ENCODE measurements around the gene ABHD2.
"Not testable (repeated sequence)": the region's sequence is repeated elsewhere in the genome, so short reads cannot be mapped to it uniquely, and the experiment has no call there.

The ABHD2 gene, protein sequence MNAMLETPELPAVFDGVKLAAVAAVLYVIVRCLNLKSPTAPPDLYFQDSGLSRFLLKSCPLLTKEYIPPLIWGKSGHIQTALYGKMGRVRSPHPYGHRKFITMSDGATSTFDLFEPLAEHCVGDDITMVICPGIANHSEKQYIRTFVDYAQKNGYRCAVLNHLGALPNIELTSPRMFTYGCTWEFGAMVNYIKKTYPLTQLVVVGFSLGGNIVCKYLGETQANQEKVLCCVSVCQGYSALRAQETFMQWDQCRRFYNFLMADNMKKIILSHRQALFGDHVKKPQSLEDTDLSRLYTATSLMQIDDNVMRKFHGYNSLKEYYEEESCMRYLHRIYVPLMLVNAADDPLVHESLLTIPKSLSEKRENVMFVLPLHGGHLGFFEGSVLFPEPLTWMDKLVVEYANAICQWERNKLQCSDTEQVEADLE

DNA sequence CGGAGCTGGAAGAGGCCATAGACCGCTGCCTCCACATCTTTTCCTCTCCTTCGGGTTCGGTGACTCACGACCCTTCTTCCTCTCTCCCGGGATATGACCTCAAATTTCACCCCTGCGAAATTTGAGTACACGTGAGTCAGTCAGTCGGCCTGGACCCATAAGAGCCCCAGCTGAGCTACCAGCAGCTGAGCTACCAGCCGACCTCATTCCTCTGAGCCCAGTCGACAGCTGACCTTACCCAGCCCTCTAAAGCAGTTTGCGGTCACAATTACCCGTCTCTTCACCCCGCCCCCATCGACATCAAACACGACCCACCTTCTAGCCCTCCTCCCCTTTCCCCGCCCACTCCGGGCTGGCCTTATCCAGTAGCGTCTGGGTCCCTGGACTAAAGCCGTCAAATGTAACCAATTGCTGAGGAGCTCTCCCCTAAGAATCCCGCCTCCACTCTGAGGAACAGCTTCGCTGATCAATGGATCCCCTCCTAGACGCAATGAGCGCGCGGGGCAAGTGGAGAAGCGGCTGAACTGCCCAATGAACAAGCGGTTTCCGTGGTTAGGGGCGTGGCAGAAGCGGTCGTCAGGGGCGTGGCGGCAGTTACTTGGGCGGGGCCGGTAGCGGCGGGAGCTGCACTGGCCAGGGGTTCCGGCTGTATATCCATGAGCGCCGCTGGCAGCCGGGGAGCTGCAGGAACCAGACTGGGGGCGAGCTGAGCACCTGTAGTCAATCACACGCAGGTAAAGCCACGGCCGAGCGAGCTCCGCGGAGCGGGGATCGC, at the start of gene ABHD2:
TSS of gene ABHD2 (plus strand) at position 627 of the 775 bp plus-strand sequence. CDS start 27,872 bp downstream, outside the sequence.
- TF ChIP-seq Cebpa-rat (IDR thresholded peaks at IDR 0.05) = no peak
- H3K27ac ChIP-seq = peak within 1 kb of the TSS; percentile 78 to 93 (median 87)

DNA sequence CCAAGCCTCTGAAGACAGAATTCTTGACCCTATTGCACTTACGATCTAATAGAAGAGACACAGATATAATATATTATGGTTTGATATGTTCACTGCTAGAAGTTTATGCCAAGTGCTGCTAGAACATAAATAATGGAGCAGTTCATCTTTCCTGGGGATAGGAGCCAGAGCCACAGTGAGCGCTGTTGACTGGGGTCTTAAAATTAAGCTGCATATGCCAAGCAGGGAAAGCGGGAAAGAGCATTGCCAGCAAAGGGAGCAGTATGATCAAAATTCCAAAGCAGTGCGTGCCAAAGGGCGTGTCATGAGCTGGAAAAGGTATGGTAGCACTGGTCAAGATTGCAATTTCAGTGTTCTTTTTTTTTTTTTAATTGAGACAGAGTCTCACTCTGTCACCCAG, 49.1 kb upstream of the ABHD2 start:
- H4K20me1 ChIP-seq = no peaks in the 10 kb centered on the region
- no peak overlapping the region for H3K9ac ChIP-seq
- H3K36me3 ChIP-seq = no peaks in the 10 kb centered on the region
- no peak overlapping the region for H3K27ac ChIP-seq
- TF ChIP-seq Cebpa-rat (IDR thresholded peaks at IDR 0.05) = no peak
- H3K4me3 ChIP-seq = no peak overlapping the region
- H3K9me3 ChIP-seq (replicated peaks in 1 of 11) = no peaks in the 10 kb centered on the region
- no peaks in the 10 kb centered on the region for H3K27me3 ChIP-seq
- H3K4me2 ChIP-seq = no peak overlapping the region
- H3K4me1 ChIP-seq = no peaks in the 10 kb centered on the region

More for the DNA sequence above, at the start of gene ABHD2:
- Histone ChIP-seq H3K4me2 (peak within 1 kb of the TSS; percentile 93 to 99 (median 98)), H3K4me1 (peaks cover 44 to 55% (median 45%) of the 10 kb centered on the region in 10 experiments), H3K9ac (peak within 1 kb of the TSS; percentile 89 to 94 (median 91)), H3K27me3 (no peaks in the 10 kb centered on the region), H3K9me3 (replicated peaks in 1 of 11) (no peaks in the 10 kb centered on the region), H3K4me3 (peak within 1 kb of the TSS; percentile 85 to 97 (median 94)), H4K20me1 (peaks cover 0 to 6% (median 0%) of the 10 kb centered on the region in 11 experiments; a peak in 3 of 22 replicates), H3K36me3 (no peaks in the 10 kb centered on the region; a peak in 2 of 22 replicates)

DNA sequence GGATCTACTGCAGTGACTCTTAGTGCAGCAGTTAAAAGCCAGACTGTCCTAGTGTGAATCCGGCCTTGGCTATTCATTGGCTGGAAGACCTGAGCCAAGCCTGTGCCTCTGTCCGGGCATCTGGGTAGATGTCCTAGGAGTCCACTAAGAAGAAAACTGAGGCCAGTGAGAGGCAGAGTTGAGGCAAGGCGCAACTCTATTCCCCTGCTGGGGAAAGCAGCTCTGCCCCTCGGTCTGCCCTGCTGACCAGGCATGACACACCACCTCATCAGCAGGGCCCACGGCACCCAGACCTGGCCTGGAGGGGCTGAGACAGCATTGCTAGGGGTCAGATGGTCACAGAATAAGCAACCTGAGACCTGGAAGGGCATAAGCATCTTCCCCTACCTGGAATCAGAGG, 46.7 kb upstream of the ABHD2 start:
- Histone ChIP-seq H3K4me3 (no peak overlapping the region), H3K4me1 (no peaks in the 10 kb centered on the region), H3K27me3 (no peaks in the 10 kb centered on the region), H3K4me2 (no peak overlapping the region), H3K9ac (no peak overlapping the region), H3K27ac (no peak overlapping the region), H3K9me3 (replicated peaks in 1 of 11) (no peaks in the 10 kb centered on the region), H3K36me3 (no peaks in the 10 kb centered on the region), H4K20me1 (no peaks in the 10 kb centered on the region)
- no peak for TF ChIP-seq Cebpa-rat (IDR thresholded peaks at IDR 0.05)

DNA sequence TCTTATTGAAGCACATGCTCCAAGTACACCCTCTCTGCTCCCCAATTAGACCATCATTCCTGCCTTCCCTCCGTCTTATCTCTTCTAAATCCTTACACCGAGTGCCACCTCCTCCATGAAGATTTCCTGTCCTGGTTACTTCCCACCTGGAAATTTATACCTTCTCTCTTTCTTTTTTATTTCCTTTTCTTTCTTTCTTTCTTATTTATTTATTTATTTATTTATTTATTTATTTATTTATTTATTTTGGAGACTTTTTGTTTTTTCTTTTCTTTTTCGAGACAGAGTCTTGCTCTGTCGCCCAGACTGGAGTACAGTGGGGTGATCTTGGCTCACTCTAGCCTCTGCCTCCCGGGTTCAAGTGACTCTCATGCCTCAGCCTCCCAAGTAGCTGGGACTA, 45.9 kb upstream of the ABHD2 start:
- TF ChIP-seq Cebpa-rat (IDR thresholded peaks at IDR 0.05) = no peak
- Histone ChIP-seq H3K4me3 (no peak overlapping the region), H3K4me2 (no peak overlapping the region), H3K9me3 (replicated peaks in 1 of 11) (no peaks in the 10 kb centered on the region), H3K27ac (no peak overlapping the region), H3K4me1 (no peaks in the 10 kb centered on the region), H3K36me3 (no peaks in the 10 kb centered on the region), H3K9ac (no peak overlapping the region), H4K20me1 (no peaks in the 10 kb centered on the region), H3K27me3 (no peaks in the 10 kb centered on the region)

DNA sequence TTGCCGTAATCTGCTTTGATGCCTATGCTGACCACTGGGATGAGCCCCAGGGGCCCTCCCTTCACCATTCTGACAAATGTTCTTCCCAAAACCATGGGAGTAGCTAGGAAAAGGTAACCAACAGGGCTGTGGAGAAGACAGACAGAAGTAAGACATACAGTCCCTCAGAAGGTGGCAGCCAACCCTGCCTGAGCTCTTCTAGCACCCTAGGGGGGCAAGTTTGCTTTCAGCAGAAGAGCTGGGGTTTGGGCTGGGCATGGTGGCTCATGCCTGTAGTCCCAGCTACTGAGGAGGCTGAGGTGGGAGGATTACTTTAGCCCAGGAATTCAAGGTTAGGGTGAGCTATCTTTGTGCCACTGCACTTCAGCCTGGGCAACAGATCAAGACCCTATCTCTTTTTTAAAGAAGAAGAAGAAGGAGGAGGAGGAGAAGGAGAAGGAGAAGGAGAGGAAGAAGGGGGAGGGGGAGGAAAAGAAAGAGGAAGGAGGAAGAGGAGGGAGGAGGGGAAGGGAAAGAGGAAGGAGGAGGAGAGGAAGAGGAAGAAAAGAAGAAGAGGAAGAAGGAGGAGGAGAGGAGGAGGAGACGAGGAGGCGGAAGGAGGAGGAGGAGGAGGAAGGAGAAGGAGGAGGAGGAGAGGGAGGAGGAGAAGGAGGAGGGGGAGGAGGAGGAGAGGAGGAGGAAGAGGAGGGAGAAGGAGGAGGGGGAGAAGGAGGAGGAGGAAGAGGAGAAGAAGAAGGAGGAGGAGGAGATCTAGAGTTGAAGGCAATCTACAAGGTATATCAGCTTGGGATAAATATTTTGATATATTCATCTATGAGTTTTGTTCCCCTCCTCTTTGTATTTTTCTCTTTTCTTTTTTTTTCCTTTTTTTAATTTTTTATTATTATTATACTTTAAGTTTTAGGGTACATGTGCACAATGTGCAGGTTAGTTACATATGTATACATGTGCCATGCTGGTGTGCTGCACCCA, 44.9 kb upstream of the ABHD2 start:
- H3K9ac ChIP-seq = no peak overlapping the region
- H3K4me3 ChIP-seq = no peak overlapping the region
- no peak overlapping the region for H3K27ac ChIP-seq
- no peak overlapping the region for H3K4me2 ChIP-seq
- TF ChIP-seq Cebpa-rat (IDR thresholded peaks at IDR 0.05) = no peak
- H3K27me3 ChIP-seq = no peaks in the 10 kb centered on the region
- no peaks in the 10 kb centered on the region for H3K4me1 ChIP-seq
- no peaks in the 10 kb centered on the region for H4K20me1 ChIP-seq
- no peaks in the 10 kb centered on the region for H3K9me3 ChIP-seq (replicated peaks in 1 of 11)
- H3K36me3 ChIP-seq = no peaks in the 10 kb centered on the region

DNA sequence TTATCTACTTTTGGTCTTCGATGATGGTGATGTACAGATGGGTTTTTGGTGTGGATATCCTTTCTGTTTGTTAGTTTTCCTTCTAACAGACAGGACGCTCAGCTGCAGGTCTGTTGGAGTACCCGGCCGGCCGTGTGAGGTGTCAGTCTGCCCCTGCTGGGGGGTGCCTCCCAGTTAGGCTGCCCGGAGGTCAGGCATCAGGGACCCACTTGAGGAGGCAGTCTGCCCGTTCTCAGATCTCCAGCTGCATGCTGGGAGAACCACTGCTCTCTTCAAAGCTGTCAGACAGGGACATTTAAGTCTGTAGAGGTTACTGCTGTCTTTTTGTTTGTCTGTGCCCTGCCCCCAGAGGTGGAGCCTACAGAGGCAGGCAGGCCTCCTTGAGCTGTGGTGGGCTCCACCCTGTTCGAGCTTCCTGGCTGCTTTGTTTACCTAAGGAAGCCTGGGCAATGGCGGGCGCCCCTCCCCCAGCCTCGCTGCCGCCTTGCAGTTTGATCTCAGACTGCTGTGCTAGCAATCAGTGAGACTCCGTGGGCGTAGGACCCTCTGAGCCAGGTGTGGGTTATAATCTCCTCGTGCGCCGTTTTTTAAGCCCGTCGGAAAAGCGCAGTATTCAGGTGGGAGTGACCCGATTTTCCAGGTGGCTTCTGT, 39.1 kb upstream of the ABHD2 start:
- H3K9me3 ChIP-seq (replicated peaks in 1 of 11); H3K27me3 ChIP-seq; H3K9ac ChIP-seq; H3K27ac ChIP-seq; H4K20me1 ChIP-seq; H3K4me2 ChIP-seq; H3K4me3 ChIP-seq; H3K36me3 ChIP-seq; H3K4me1 ChIP-seq: not testable (repeated sequence)

DNA sequence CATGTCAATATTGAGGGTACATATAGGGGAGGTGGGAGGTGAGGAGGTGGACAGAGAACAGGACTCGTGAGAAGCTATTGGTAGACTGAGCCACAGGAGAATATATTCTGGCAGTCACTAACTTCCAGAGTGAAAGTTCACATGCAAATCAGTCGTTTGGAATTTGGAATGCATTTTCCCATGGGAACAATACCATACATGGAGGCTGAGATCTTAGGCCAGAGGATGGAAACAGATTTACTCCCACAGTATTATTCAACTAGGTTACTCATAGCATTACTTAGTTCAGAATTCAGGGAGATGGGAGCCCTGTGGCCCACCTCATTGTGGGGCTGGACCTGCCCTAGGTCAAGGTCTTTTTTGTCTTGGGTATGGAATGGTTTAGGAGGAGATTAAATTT, 36.4 kb upstream of the ABHD2 start:
- no peak overlapping the region for H3K9ac ChIP-seq
- H3K4me2 ChIP-seq = no peak overlapping the region
- H3K9me3 ChIP-seq (replicated peaks in 1 of 11) = no peaks in the 10 kb centered on the region
- no peaks in the 10 kb centered on the region for H3K36me3 ChIP-seq
- TF ChIP-seq Cebpa-rat (IDR thresholded peaks at IDR 0.05) = no peak
- H3K4me3 ChIP-seq = no peak overlapping the region
- H3K27ac ChIP-seq = no peak overlapping the region
- H3K4me1 ChIP-seq = peaks cover 0 to 3% (median 0%) of the 10 kb centered on the region in 10 experiments; a peak in 1 of 20 replicates
- no peaks in the 10 kb centered on the region for H4K20me1 ChIP-seq
- no peaks in the 10 kb centered on the region for H3K27me3 ChIP-seq

DNA sequence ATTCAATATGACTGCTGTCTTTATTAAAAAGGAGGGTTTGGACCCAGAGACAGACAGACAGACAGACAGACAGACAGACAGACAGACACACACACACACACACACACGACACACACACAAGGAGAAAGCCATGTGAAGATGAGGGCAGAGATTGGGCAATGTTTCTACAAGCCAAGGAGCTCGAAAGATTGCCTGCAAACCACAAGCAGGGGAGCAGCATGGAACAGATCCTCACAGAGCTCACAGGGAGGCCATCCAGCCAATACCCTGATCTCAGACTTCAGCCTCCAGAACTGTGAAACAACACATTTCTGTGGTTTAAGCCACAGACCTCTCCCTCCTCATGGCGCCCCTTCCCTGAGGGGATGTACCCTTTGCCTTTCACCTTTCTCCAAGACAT, 35.8 kb upstream of the ABHD2 start:
- H3K4me3 ChIP-seq = no peak overlapping the region
- H3K27ac ChIP-seq = no peak overlapping the region
- peaks cover 0 to 3% (median 0%) of the 10 kb centered on the region in 10 experiments; a peak in 1 of 20 replicates for H3K4me1 ChIP-seq
- 0 out of 22 replicates have a peak, but pooled peaks of 1 of the 11 experiments have one; percentile 15 for TF ChIP-seq Cebpa-rat (IDR thresholded peaks at IDR 0.05)
- no peak overlapping the region for H3K9ac ChIP-seq
- no peaks in the 10 kb centered on the region for H3K36me3 ChIP-seq
- no peaks in the 10 kb centered on the region for H3K27me3 ChIP-seq
- H4K20me1 ChIP-seq = no peaks in the 10 kb centered on the region
- H3K9me3 ChIP-seq (replicated peaks in 1 of 11) = no peaks in the 10 kb centered on the region
- H3K4me2 ChIP-seq = no peak overlapping the region

All from BLaER1 treated with 17β-estradiol and CSF1 and Interleukin-3, amounts not matched to agents 10 nM and 100 nM (cell line).